RPMI7951 (cell line): ENCODE results near the gene EEF1AKMT1. TPM values are rescaled to one million over a fixed set of nuclear protein-coding genes. Genes with fewer than 3 reads are reported as not detected.
"Not testable (repeated sequence)": the region's sequence is repeated elsewhere in the genome, so short reads cannot be mapped to it uniquely, and the experiment has no call there.

ENCODE experiments used
- DNase-seq: peaks from one replicate; pipeline ENCODE4 v3.0.0-alpha.2; 2012; ENCODE audit warnings: low read depth
- total RNA-seq: library from RNA; depleted of rRNA; stranded (reverse); fragments of >200 nt; shearing (Covaris generic); gene quantifications from 2 replicates; pipeline ENCODE4 v1.2.3, GENCODE V29; 2014

The EEF1AKMT1 gene
- total RNA-seq, 1 experiment from 2014 or later, result 8.4 TPM

GRCh38 chr13:20778311-20778710, 4.5 kb upstream of the EEF1AKMT1 start:
- no peak for DNase-seq

DNA sequence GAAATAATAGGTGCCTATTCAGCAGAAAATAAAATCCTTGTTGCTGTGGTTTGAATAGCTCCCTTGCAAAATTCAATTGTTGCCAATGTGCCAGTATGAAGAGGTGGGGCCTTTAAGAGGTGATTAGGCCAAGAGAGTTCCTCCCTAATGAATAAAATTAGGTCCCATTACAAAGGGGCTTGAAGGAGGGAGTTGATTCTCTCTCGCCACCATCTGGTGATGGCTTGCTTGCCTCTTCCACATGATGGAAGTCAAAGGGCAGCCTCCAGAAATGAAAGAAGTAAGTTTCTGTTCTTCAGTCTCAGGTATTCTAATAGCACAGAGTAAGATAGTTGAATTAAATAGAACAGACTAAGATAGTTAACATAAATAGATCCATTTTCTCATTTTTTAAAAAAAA, 3.0 kb upstream of the EEF1AKMT1 start:
- DNase-seq, result no peak

GRCh38 chr13:20775961-20776360, 2.2 kb upstream of the EEF1AKMT1 start:
- no peak for DNase-seq

DNA sequence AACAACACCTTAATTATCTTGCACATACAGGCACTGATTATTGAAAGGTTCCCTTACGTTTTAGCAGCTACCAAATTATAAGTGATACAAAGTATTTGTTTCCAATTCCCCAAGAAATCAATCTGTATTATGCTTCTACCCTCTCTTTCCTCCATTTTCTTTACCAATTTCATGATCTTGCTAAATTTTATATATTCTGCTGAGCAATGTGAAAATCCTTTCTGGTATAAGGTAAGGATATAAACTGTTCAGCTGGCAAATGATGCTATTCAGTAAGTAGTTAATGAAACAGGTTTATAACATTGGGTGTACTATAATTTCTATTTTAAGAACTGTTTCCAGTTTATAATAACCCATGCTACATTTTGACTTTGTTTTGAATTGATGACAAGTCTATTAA, 985 bp upstream of the EEF1AKMT1 start:
- DNase-seq, result no peak

DNA sequence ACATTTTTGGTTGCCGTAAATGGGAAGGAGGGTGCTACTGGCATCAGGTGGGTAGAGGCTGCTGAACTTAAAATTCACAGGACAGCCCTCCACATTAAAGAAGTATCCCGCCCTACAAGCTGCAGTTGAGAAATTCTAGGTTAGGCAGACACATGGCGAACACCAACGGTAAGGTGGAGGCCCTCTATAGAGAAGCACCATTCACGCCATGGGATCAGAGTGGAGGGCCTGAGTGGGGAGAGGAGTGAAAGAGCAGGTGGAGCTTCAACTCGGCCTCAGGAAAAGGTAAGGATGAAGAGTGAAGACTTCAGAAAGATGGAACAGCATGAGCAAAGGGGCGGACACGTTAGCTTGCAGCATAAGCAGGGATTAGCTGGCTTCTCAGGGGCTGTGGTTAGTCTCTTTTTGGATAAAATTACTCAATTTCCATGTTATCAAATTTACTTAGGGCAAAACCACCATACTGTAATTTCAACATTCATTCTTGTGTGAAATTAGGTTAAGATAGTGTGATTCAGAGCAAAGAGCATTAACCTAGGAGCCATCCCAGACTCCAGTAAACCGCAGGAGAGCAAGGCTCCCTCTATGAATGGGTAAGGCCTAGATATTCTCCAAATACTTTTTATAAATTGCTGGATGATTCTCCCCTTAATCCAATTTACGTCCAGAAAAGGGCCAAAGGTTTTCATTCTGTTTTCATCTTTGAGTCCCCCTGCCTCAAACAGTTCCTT, 1.2 kb downstream of the EEF1AKMT1 start:
- peak; percentile 40 for DNase-seq

DNA sequence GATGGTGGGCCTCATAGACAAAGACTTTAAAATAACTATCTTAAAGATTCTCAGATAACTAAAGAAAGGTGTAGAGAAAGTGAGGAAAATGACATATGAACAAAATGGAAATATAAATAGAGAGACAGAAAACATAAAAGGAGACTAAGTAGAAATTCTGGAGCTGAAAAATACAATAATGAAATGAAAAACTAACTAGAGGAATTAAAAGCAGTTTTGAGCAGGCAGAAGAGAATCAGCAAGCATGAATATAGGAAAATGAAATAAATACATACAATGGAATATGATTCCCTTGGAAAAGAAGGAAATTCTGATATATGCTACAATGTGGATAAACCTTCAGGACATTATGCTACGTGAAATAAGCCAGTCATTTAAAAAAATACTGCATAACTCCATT, 3.9 kb downstream of the EEF1AKMT1 start:
- DNase-seq, result no peak

DNA sequence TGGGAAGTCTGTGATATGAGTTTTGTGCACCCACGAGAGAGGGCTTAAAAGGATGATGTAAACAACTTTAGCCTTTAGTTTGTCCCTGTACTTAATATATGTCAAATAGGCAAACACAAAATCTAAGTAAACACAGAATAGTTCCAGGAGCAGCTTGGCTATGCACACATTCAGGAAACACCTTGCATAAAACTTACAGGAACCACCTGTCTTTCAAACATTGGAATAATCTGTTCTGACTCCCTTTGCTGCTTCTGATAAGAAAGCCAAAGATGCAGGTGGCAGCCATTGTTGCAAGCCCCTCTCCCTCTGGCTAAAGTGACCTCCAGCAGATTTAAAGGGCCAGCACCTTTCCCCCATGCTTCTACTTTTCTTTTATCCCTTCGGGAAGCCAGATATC, 4.7 kb downstream of the EEF1AKMT1 start:
- no peak for DNase-seq

DNA sequence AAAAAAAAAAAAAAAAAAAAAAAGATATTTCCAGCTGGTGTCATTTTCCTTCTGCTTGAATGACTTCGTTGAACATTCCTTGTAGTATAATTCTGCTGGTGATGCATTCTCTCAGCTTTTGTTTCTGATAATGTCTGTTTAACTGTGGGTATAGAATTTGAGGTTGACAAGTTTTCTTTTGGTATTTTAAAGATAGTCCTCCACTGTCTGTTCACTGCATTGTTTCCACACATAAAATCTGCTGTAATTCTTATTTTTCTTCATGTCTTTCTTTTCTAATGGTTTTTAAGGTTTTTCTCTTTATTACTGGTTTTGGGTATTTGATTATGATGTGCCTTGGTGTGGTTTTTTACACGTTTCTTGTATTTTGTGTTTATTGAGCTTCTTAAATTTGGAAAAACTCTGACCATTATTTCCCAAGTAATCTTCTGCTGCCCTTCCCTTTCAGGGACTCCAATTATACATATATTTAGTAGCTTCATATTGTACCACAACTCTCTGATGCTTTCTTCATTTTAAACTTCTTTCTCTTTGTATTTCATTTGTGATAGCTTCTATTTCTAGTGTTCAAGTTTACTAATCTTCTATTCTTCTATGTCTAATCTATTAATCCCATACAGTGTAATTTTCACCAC, 6.3 kb downstream of the EEF1AKMT1 start:
- DNase-seq, result peak; percentile 1

GRCh38 chr13:20760872-20761271, 12.9 kb downstream of the EEF1AKMT1 start:
- DNase-seq, result no peak

GRCh38 chr13:20754009-20754408, 19.8 kb downstream of the EEF1AKMT1 start:
- DNase-seq, result no peak

DNA sequence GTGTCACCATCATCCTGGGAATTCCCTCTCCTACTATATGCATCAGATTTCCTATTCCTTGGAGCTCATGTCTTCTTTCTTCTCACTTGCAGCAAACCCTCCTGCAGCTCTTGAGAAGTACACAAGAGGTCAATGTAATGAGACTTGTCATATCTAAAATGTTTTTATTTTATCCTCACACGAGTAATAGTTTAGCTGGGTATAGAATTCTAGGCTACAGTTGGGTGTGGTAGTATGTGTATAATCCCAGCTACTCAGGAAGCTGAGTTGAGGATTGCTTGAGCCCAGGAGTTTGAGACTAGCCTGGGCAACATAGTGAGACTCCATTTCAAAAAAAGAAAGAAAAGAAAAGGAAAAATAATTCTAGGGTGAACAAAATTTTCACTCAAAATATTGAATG, 24.4 kb downstream of the EEF1AKMT1 start:
- DNase-seq, result no peak

DNA sequence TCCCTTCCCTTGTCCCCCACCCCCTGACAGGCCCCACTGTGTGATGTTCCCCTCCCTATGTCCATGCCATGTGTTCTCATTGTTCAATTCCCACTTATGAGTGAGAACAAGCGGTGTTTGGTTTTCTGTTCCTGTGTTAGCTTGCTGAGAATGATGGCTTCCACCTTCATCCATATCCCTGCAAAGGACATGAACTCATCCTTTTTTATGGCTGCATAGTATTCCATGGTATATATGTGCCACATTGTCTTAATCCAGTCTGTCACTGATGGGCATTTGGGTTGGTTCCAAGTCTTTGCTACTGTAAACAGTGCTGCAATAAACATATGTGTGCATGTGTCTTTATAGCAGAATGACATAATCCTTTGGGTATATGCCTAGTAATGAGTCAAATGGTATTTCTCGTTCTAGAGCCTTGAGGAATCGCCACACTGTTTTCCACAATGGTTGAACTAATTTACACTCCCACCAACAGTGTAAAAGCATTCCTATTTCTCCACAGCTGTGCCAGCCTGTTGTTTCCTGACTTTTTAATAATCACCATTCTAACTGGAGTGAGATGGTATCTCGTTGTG, 29.8 kb downstream of the EEF1AKMT1 start:
- not testable (repeated sequence) for DNase-seq

DNA sequence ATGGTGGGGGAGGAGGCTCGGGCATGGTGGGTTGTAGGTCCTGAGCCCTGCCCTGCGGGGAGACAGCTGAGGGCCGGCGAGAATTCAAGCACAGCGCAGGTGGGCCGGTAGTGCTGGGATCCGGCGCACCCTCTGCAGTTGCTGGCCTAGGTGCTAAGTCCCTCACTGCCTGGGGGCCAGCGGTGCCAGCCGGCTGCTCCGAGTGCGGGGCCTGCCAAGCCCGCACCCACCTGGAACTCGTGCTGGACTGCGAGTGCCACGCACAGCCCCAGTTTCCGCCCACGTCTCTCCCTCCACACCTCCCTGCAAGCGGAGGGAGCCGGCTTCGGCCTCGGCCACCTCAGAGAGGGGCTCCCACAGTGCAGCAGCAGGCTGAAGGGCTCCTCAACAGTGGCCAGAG, 33.7 kb downstream of the EEF1AKMT1 start:
- no peak for DNase-seq

GRCh38 chr13:20738616-20739015, 35.1 kb downstream of the EEF1AKMT1 start:
- no peak for DNase-seq

GRCh38 chr13:20729633-20730585, 43.9 kb downstream of the EEF1AKMT1 start:
- DNase-seq, result no peak

GRCh38 chr13:20728579-20729311, 45.0 kb downstream of the EEF1AKMT1 start:
- no peak for DNase-seq

- DNase-seq, result no peak
Observed at GRCh38 chr13:20727856-20728255, 45.9 kb downstream of the EEF1AKMT1 start.

- DNase-seq, result peak; percentile 46
Observed at GRCh38 chr13:20721454-20722357, 52.1 kb downstream of the EEF1AKMT1 start.

DNA sequence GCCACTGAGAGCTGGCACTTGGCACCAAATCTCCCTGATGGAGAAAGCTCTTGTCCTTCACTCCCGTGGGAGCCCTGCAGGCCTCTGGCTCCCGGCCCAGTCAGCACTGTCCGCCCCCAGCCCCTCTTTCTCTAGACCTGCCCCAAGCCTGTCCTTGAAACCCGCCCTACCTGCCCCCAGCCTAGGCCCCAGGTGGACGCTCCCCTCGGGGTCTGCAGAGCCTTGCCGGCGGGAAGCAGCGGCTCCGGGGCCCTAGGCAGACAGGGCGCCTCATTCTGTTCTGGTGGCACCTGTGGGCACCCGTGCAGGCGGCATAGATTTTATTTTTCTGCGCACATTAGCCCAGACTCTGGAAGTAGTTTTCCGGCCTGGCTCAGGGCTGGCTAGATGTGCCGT, 52.7 kb downstream of the EEF1AKMT1 start:
- no peak for DNase-seq

GRCh38 chr13:20720499-20720898, 53.3 kb downstream of the EEF1AKMT1 start:
- DNase-seq, result no peak
